ENCODE measurements around the gene BSDC1. TPM values are rescaled to one million over a fixed set of nuclear protein-coding genes. Genes with fewer than 3 reads are reported as not detected.

The BSDC1 gene
- total and polyA plus RNA-seq, 2 of the 13 experiments (the other 11 are each of a cell fraction or from before 2014, with no cell fraction given) = 40.3 to 64.2 TPM

DNA sequence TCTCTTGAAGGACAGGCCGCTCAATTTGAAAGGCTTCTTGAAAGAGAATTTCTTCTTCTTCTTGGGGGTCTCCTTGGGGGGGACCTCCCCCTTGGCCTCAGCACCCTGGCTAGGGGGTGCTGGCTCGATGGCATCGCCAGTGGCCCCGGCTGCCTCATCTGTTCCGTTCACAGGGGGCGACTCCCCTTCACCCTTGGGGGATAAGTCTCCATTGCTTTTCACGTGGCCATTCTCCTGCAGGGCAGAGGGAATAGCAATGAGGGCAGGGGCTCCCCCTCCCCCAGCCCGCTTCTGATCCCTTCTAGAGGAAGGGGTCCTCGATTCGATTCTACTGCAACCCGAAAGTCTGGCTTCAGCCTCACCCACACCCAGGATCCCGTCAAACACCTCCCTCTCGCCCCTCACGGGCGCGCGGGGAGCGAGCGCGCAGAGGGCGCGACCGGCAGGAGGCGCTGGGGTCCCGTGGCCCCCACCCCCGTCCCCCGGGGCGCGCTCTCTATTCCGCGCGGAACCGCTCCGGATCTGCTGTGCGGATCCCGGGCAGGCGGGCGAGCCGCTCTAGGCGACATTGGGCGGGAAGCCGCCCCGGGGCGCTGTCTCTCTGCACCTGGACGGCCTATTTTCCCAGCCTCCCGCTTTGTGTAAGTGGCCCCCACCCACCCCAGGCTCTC is 59.2 kb downstream of the BSDC1 start (continued):
- TF ChIP-seq, protein P1, sequence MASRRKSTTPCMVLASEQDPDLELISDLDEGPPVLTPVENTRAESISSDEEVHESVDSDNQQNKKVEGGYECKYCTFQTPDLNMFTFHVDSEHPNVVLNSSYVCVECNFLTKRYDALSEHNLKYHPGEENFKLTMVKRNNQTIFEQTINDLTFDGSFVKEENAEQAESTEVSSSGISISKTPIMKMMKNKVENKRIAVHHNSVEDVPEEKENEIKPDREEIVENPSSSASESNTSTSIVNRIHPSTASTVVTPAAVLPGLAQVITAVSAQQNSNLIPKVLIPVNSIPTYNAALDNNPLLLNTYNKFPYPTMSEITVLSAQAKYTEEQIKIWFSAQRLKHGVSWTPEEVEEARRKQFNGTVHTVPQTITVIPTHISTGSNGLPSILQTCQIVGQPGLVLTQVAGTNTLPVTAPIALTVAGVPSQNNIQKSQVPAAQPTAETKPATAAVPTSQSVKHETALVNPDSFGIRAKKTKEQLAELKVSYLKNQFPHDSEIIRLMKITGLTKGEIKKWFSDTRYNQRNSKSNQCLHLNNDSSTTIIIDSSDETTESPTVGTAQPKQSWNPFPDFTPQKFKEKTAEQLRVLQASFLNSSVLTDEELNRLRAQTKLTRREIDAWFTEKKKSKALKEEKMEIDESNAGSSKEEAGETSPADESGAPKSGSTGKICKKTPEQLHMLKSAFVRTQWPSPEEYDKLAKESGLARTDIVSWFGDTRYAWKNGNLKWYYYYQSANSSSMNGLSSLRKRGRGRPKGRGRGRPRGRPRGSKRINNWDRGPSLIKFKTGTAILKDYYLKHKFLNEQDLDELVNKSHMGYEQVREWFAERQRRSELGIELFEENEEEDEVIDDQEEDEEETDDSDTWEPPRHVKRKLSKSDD (CRISPR knock-in tag; IDR thresholded peaks at IDR 0.05; ENCODE audit: low read depth) = no peak
- TF ChIP-seq ELF4 (CRISPR knock-in tag; IDR thresholded peaks at IDR 0.05; ENCODE audit: borderline replicate concordance) = no peak
- no peak for TF ChIP-seq HCFC1 (IDR thresholded peaks at IDR 0.05; ENCODE audit: low read depth, low read length)
- no peak for TF ChIP-seq RXRB (CRISPR knock-in tag; IDR thresholded peaks at IDR 0.05; ENCODE audit: borderline replicate concordance)
- peak; percentile 89 for TF ChIP-seq PATZ1 (CRISPR knock-in tag; IDR thresholded peaks at IDR 0.05)
- no peak for TF ChIP-seq ATF4 (CRISPR knock-in tag; IDR thresholded peaks at IDR 0.05)
- 0 out of 2 replicates have a peak, but pooled peaks have one; percentile 23 for TF ChIP-seq ZNF580 (CRISPR knock-in tag; IDR thresholded peaks at IDR 0.05; ENCODE audit: borderline replicate concordance, low read depth)
- TF ChIP-seq REPIN1 (CRISPR knock-in tag; IDR thresholded peaks at IDR 0.05; ENCODE audit: borderline replicate concordance, low read depth) = no peak
- TF ChIP-seq SKIL (CRISPR knock-in tag; IDR thresholded peaks at IDR 0.05; ENCODE audit: borderline replicate concordance) = no peak
- TF ChIP-seq KAT7 (CRISPR knock-in tag; IDR thresholded peaks at IDR 0.05; ENCODE audit: borderline replicate concordance) = peak; percentile 74; the same call in 1 of the 2 replicates
- TF ChIP-seq ZNF441 (CRISPR knock-in tag; IDR thresholded peaks at IDR 0.05; ENCODE audit: borderline replicate concordance) = no peak
- TF ChIP-seq TEAD2 (CRISPR knock-in tag; IDR thresholded peaks at IDR 0.05) = no peak
- TF ChIP-seq ZNF546 (CRISPR knock-in tag; conservative IDR thresholded peaks at IDR 0.05) = no peak
- TF ChIP-seq ZNF30 (CRISPR knock-in tag; IDR thresholded peaks at IDR 0.05) = no peak
- no peak for TF ChIP-seq DNMT1 (CRISPR knock-in tag; IDR thresholded peaks at IDR 0.05)
- no peak for TF ChIP-seq NBN (conservative IDR thresholded peaks at IDR 0.05)
- TF ChIP-seq, protein P2, sequence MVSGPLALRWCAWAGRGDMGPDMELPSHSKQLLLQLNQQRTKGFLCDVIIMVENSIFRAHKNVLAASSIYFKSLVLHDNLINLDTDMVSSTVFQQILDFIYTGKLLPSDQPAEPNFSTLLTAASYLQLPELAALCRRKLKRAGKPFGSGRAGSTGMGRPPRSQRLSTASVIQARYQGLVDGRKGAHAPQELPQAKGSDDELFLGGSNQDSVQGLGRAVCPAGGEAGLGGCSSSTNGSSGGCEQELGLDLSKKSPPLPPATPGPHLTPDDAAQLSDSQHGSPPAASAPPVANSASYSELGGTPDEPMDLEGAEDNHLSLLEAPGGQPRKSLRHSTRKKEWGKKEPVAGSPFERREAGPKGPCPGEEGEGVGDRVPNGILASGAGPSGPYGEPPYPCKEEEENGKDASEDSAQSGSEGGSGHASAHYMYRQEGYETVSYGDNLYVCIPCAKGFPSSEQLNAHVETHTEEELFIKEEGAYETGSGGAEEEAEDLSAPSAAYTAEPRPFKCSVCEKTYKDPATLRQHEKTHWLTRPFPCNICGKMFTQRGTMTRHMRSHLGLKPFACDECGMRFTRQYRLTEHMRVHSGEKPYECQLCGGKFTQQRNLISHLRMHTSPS (CRISPR knock-in tag; IDR thresholded peaks at IDR 0.05; ENCODE audit: low read depth) = no peak
- TF ChIP-seq, protein P3, sequence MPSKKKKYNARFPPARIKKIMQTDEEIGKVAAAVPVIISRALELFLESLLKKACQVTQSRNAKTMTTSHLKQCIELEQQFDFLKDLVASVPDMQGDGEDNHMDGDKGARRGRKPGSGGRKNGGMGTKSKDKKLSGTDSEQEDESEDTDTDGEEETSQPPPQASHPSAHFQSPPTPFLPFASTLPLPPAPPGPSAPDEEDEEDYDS (CRISPR knock-in tag; IDR thresholded peaks at IDR 0.05) = no peak

Data from HepG2 (cell line).